Measurements from ENCODE around the gene GCN1.

GRCh38 chr12:120158351-120158750 lies 36.2 kb downstream of the GCN1 start:
- TF ChIP-seq CTCF (tag by site-specific recombination; IDR thresholded peaks at IDR 0.05) = no peak
- no peak for TF ChIP-seq YY1 (tag by site-specific recombination; IDR thresholded peaks at IDR 0.05)
- TF ChIP-seq ZBTB7A (tag by site-specific recombination; IDR thresholded peaks at IDR 0.05; ENCODE audit: low read depth) = no peak
- no peak for TF ChIP-seq ZNF174 (tag by site-specific recombination; IDR thresholded peaks at IDR 0.05)
- TF ChIP-seq ZNF624 (tag by site-specific recombination; IDR thresholded peaks at IDR 0.05) = no peak
- no peak for TF ChIP-seq EGR2 (tag by site-specific recombination; IDR thresholded peaks at IDR 0.05; ENCODE audit: low read depth)
